Neural cell (in vitro differentiated cells): ENCODE data around the gene SRA1.
A peak's percentile ranks its signal among the peaks of the same experiment; 100 is the strongest.

Experiments used
- EP300 ChIP-seq: fragments of 450-650 bp; conservative IDR thresholded peaks from 2 replicates; pipeline ENCODE4 v1.6.1; 2014; ENCODE audit warnings: antibody characterized with exemption, mild to moderate bottlenecking, moderate library complexity; ENCODE audit not compliant: poor library complexity, severe bottlenecking
- EZH2 ChIP-seq: fragments of 200-600, 300-800 bp; shearing (Covaris generic), sonication (generic); IDR thresholded peaks from 2 replicates; pipeline ENCODE4 v1.6.1; 2014; ENCODE audit warnings: antibody characterized with exemption, low read length, borderline replicate concordance, mild to moderate bottlenecking; ENCODE audit not compliant: insufficient read depth, poor library complexity, severe bottlenecking
- MXI1 ChIP-seq: fragments of 450-650 bp; conservative IDR thresholded peaks from 2 replicates; pipeline ENCODE4 v1.6.1; 2014; ENCODE audit warnings: antibody characterized with exemption, mild to moderate bottlenecking; ENCODE audit not compliant: poor library complexity, severe bottlenecking
- POLR2AphosphoS5 ChIP-seq: IDR thresholded peaks from 2 replicates; pipeline ENCODE4 v1.6.1; 2012
- RAD21 ChIP-seq: fragments of 450-650 bp; conservative IDR thresholded peaks from 2 replicates; pipeline ENCODE4 v1.6.1; 2014; ENCODE audit warnings: antibody characterized with exemption, mild to moderate bottlenecking, moderate library complexity
- SMC3 ChIP-seq: fragments of 450-650 bp; conservative IDR thresholded peaks from 2 replicates; pipeline ENCODE4 v1.6.1; 2014; ENCODE audit warnings: antibody characterized with exemption, mild to moderate bottlenecking, moderate library complexity; ENCODE audit not compliant: poor library complexity
- TAF1 ChIP-seq: IDR thresholded peaks from 2 replicates; pipeline ENCODE4 v1.6.1; 2012; ENCODE audit warnings: low read depth
- TF ChIP-seq, protein P1 (sequence below): fragments of 450-650 bp; IDR thresholded peaks from 2 replicates; pipeline ENCODE4 v1.5.1; 2014; ENCODE audit warnings: antibody characterized with exemption, mild to moderate bottlenecking, moderate library complexity; ENCODE audit not compliant: poor library complexity, severe bottlenecking
- TF ChIP-seq, protein P2 (sequence below): IDR thresholded peaks from 2 replicates; pipeline ENCODE4 v1.6.1; 2012; ENCODE audit warnings: borderline replicate concordance

DNA sequence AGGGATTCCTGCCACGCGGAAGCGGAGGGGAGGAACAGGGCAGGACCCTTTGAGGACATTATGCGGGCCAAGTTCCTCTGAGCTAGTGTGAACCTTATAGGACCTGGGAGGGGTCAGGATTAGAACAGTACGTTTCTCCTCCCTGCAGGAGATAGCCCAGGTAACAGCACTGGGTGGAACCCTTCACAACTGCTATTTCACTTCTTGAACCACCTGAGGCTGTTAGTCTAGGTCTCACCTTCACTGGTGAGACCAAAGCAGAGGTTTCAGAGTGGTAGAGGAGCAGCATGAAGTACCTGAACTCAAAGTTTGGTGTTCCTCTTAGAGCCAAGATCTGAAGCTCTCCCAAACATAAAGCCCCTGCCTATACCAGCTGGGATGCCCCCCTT lies 9.0 kb downstream of the SRA1 start:
- peak; percentile 17 for TF ChIP-seq POLR2AphosphoS5
- TF ChIP-seq, protein P1, sequence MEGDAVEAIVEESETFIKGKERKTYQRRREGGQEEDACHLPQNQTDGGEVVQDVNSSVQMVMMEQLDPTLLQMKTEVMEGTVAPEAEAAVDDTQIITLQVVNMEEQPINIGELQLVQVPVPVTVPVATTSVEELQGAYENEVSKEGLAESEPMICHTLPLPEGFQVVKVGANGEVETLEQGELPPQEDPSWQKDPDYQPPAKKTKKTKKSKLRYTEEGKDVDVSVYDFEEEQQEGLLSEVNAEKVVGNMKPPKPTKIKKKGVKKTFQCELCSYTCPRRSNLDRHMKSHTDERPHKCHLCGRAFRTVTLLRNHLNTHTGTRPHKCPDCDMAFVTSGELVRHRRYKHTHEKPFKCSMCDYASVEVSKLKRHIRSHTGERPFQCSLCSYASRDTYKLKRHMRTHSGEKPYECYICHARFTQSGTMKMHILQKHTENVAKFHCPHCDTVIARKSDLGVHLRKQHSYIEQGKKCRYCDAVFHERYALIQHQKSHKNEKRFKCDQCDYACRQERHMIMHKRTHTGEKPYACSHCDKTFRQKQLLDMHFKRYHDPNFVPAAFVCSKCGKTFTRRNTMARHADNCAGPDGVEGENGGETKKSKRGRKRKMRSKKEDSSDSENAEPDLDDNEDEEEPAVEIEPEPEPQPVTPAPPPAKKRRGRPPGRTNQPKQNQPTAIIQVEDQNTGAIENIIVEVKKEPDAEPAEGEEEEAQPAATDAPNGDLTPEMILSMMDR: no peak
- TF ChIP-seq SMC3: no peak
- TF ChIP-seq EZH2: no peak
- TF ChIP-seq EP300: no peak
- TF ChIP-seq, protein P2, sequence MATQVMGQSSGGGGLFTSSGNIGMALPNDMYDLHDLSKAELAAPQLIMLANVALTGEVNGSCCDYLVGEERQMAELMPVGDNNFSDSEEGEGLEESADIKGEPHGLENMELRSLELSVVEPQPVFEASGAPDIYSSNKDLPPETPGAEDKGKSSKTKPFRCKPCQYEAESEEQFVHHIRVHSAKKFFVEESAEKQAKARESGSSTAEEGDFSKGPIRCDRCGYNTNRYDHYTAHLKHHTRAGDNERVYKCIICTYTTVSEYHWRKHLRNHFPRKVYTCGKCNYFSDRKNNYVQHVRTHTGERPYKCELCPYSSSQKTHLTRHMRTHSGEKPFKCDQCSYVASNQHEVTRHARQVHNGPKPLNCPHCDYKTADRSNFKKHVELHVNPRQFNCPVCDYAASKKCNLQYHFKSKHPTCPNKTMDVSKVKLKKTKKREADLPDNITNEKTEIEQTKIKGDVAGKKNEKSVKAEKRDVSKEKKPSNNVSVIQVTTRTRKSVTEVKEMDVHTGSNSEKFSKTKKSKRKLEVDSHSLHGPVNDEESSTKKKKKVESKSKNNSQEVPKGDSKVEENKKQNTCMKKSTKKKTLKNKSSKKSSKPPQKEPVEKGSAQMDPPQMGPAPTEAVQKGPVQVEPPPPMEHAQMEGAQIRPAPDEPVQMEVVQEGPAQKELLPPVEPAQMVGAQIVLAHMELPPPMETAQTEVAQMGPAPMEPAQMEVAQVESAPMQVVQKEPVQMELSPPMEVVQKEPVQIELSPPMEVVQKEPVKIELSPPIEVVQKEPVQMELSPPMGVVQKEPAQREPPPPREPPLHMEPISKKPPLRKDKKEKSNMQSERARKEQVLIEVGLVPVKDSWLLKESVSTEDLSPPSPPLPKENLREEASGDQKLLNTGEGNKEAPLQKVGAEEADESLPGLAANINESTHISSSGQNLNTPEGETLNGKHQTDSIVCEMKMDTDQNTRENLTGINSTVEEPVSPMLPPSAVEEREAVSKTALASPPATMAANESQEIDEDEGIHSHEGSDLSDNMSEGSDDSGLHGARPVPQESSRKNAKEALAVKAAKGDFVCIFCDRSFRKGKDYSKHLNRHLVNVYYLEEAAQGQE: no peak
- TF ChIP-seq TAF1: no peak
- TF ChIP-seq RAD21: no peak
- no peak for TF ChIP-seq MXI1
